Activated naive CD4-positive, alpha-beta T cell treated with anti-CD3 and anti-CD28 coated beads, Interleukin-2, amount 50 U/mL, for 72 hours (primary cell): ENCODE data around the gene AURKA. TPM values are rescaled to one million over a fixed set of nuclear protein-coding genes. Genes with fewer than 3 reads are reported as not detected.
A peak's percentile ranks its signal among the peaks of the same experiment; 100 is the strongest.

Experiments used
- ATAC-seq, 2 donors: fragments of 150-1000 bp; cut with Tn5 transposase; 2 replicates each; pipeline ENCODE4 v1.10.0; 2021; ENCODE audit warnings: mild to moderate bottlenecking in 2 of 2, moderate library complexity in 2 of 2
- DNase-seq, 2 donors: peaks; one replicate each; pipeline ENCODE4 v3.0.0; 2021 to 2022; ENCODE audit warnings: low spot score in 2 of 2
- H3K27ac Mint-ChIP-seq, 2 donors: one replicate each; pipeline ENCODE4 v1.8.0; 2022; ENCODE audit warnings: mild to moderate bottlenecking in 2 of 2, mixed read lengths in 2 of 2
- H3K36me3 Mint-ChIP-seq, 2 donors: one replicate each; pipeline ENCODE4 v1.8.0; 2022; ENCODE audit warnings: mixed read lengths in 2 of 2
- H3K9me3 Mint-ChIP-seq, 2 donors: one replicate each; pipeline ENCODE4 v1.8.0; 2022; ENCODE audit warnings: mixed read lengths in 2 of 2
- total RNA-seq, 2 donors: library from RNA; stranded (reverse); gene quantifications; one replicate each; pipeline ENCODE4 v1.2.3, GENCODE V29; 2022

Gene AURKA
- total RNA-seq, 2 donors from 2014 or later: 93.0 to 130 TPM

GRCh38 chr20:56426026-56426425 lies 34.0 kb upstream of the AURKA start:
- Mint-ChIP-seq H3K27ac (peak overlapping the region in 1 of 2 donors; percentile 57), H3K9me3 (no peaks in the 10 kb centered on the region), H3K36me3 (peaks cover 0 to 13% of the 10 kb centered on the region in 2 donors)
- ATAC-seq: no peak
- no peak for DNase-seq

- DNase-seq (no peak), ATAC-seq (no peak)
- Mint-ChIP-seq H3K36me3 (peaks cover 0 to 7% of the 10 kb centered on the region in 2 donors), H3K9me3 (no peaks in the 10 kb centered on the region), H3K27ac (no peak overlapping the region)
Measured at GRCh38 chr20:56424931-56425330, 32.9 kb upstream of the AURKA start.

GRCh38 chr20:56423886-56424285 lies 31.9 kb upstream of the AURKA start:
- H3K9me3 Mint-ChIP-seq: no peaks in the 10 kb centered on the region
- DNase-seq (no peak), ATAC-seq (no peak)
- H3K27ac Mint-ChIP-seq: no peak overlapping the region
- no peaks in the 10 kb centered on the region for H3K36me3 Mint-ChIP-seq

- Mint-ChIP-seq H3K27ac (peak overlapping the region; percentile 32 to 73), H3K9me3 (no peaks in the 10 kb centered on the region)
Measured at GRCh38 chr20:56423211-56423610, 31.2 kb upstream of the AURKA start.

GRCh38 chr20:56422824-56423189 lies 30.8 kb upstream of the AURKA start:
- ATAC-seq (no peak), DNase-seq (no peak)
- Mint-ChIP-seq H3K9me3 (no peaks in the 10 kb centered on the region), H3K27ac (peak overlapping the region; percentile 32 to 73), H3K36me3 (no peaks in the 10 kb centered on the region)

More at GRCh38 chr20:56423211-56423610, 31.2 kb upstream of the AURKA start:
- ATAC-seq (no peak), DNase-seq (no peak)
- H3K36me3 Mint-ChIP-seq: no peaks in the 10 kb centered on the region

GRCh38 chr20:56422076-56422823 lies 30.2 kb upstream of the AURKA start:
- H3K27ac Mint-ChIP-seq: peak overlapping the region; percentile 11 to 73
- H3K9me3 Mint-ChIP-seq: no peaks in the 10 kb centered on the region
- ATAC-seq: peak in 1 of 2 donors; percentile 48
- DNase-seq: no peak
- peaks cover 0 to 4% of the 10 kb centered on the region in 2 donors for H3K36me3 Mint-ChIP-seq

GRCh38 chr20:56420940-56421688 lies 29.1 kb upstream of the AURKA start:
- Mint-ChIP-seq H3K9me3 (no peaks in the 10 kb centered on the region), H3K27ac (peak overlapping the region; percentile 59 to 73)
- no peak for ATAC-seq

GRCh38 chr20:56420028-56420427 lies 28.0 kb upstream of the AURKA start:
- peaks cover 0 to 13% of the 10 kb centered on the region in 2 donors for H3K36me3 Mint-ChIP-seq
- no peaks in the 10 kb centered on the region for H3K9me3 Mint-ChIP-seq
- no peak overlapping the region for H3K27ac Mint-ChIP-seq
- DNase-seq (no peak), ATAC-seq (no peak)

More at GRCh38 chr20:56420940-56421688, 29.1 kb upstream of the AURKA start:
- peaks cover 0 to 13% of the 10 kb centered on the region in 2 donors for H3K36me3 Mint-ChIP-seq
- DNase-seq: no peak

- no peak for DNase-seq
- Mint-ChIP-seq H3K9me3 (peaks cover 0 to 4% of the 10 kb centered on the region in 2 donors), H3K36me3 (peaks cover 0 to 20% of the 10 kb centered on the region in 2 donors), H3K27ac (peak overlapping the region; percentile 83 to 98)
- ATAC-seq: peak; percentile 62 to 71
Measured at GRCh38 chr20:56418385-56418861, 26.4 kb upstream of the AURKA start.

- no peak for ATAC-seq
- peaks cover 0 to 22% of the 10 kb centered on the region in 2 donors for H3K36me3 Mint-ChIP-seq
- DNase-seq: no peak
- H3K9me3 Mint-ChIP-seq: peaks cover 0 to 4% of the 10 kb centered on the region in 2 donors
- H3K27ac Mint-ChIP-seq: peak overlapping the region; percentile 83 to 98
Measured at GRCh38 chr20:56417911-56418310, 25.9 kb upstream of the AURKA start.

- Mint-ChIP-seq H3K36me3 (peaks cover 0 to 27% of the 10 kb centered on the region in 2 donors), H3K27ac (peak overlapping the region; percentile 69 to 83), H3K9me3 (peaks cover 0 to 4% of the 10 kb centered on the region in 2 donors)
- ATAC-seq (no peak), DNase-seq (no peak)
Measured at GRCh38 chr20:56417402-56417801, 25.4 kb upstream of the AURKA start.

GRCh38 chr20:56414842-56415765 lies 23.1 kb upstream of the AURKA start:
- peak in 1 of 2 donors; percentile 29 for DNase-seq

GRCh38 chr20:56412949-56413348 lies 20.9 kb upstream of the AURKA start:
- H3K27ac Mint-ChIP-seq: peak overlapping the region; percentile 89 to 90
- peaks cover 0 to 8% of the 10 kb centered on the region in 2 donors for H3K9me3 Mint-ChIP-seq
- DNase-seq (no peak), ATAC-seq (no peak)
- peaks cover 0 to 39% of the 10 kb centered on the region in 2 donors for H3K36me3 Mint-ChIP-seq

More at GRCh38 chr20:56414842-56415765, 23.1 kb upstream of the AURKA start:
- peak; percentile 69 to 74 for ATAC-seq
- peak overlapping the region; percentile 70 to 89 for H3K27ac Mint-ChIP-seq
- H3K36me3 Mint-ChIP-seq: peaks cover 0 to 39% of the 10 kb centered on the region in 2 donors
- peaks cover 0 to 8% of the 10 kb centered on the region in 2 donors for H3K9me3 Mint-ChIP-seq

GRCh38 chr20:56412473-56412790 lies 20.4 kb upstream of the AURKA start:
- peak overlapping the region; percentile 81 to 89 for H3K27ac Mint-ChIP-seq
- peaks cover 0 to 8% of the 10 kb centered on the region in 2 donors for H3K9me3 Mint-ChIP-seq
- ATAC-seq: no peak
- peaks cover 0 to 40% of the 10 kb centered on the region in 2 donors for H3K36me3 Mint-ChIP-seq
- peak in 1 of 2 donors; percentile 28 for DNase-seq

- H3K9me3 Mint-ChIP-seq: peaks cover 0 to 8% of the 10 kb centered on the region in 2 donors
- H3K27ac Mint-ChIP-seq: peak within 1 kb of the TSS; percentile 89 to 90
- no peak for DNase-seq
- H3K36me3 Mint-ChIP-seq: peaks cover 0 to 40% of the 10 kb centered on the region in 2 donors
- peak; percentile 62 to 68 for ATAC-seq
Measured at GRCh38 chr20:56411759-56412472, 19.9 kb upstream of the AURKA start, which contains the start of gene CASS4. TSS of gene CASS4 (plus strand) at chr20:56412260. CDS start at chr20:56412459, 199 bp downstream.
